Measurements from ENCODE around the gene ORMDL2. TPM values are rescaled to one million over a fixed set of nuclear protein-coding genes. Genes with fewer than 3 reads are reported as not detected.

The ORMDL2 gene
- total RNA-seq, 6 donors from 2014 or later, result 9.4 to 62.9 (median 20.2) TPM

GRCh38 chr12:55816881-55817344 is 928 bp upstream of the ORMDL2 start:
- DNase-seq (no peak), ATAC-seq (ENCODE audit: low FRiP score in 2 of 2) (no peak)
- WGBS, 2 donors, result 1 to 4% methylated on average over 14 of the region's 14 CpGs
- Histone ChIP-seq H3K4me3 (peak overlapping the region; percentile 63 to 83 (median 76)), H3K36me3 (peaks cover 12 to 41% (median 24%) of the 10 kb centered on the region in 4 donors), H3K9me3 (no peaks in the 10 kb centered on the region), H3K4me1 (peaks cover 27 to 54% (median 39%) of the 10 kb centered on the region in 4 donors), H3K27ac (peak overlapping the region; percentile 88 to 91 (median 88)), H3K27me3 (no peaks in the 10 kb centered on the region)
- TF ChIP-seq EP300 (IDR thresholded peaks at IDR 0.05) (no peak), POLR2A (IDR thresholded peaks at IDR 0.05) (no peak), POLR2AphosphoS5 (IDR thresholded peaks at IDR 0.05) (no peak), CTCF (IDR thresholded peaks at IDR 0.05) (no peak)

- Histone ChIP-seq H3K9me3 (no peaks in the 10 kb centered on the region), H3K27ac (peak overlapping the region; percentile 79 to 89 (median 84)), H3K4me3 (peak overlapping the region; percentile 48 to 83 (median 70)), H3K36me3 (peaks cover 19 to 54% (median 33%) of the 10 kb centered on the region in 4 donors), H3K4me1 (peaks cover 27 to 46% (median 36%) of the 10 kb centered on the region in 4 donors), H3K27me3 (no peaks in the 10 kb centered on the region)
- TF ChIP-seq CTCF (IDR thresholded peaks at IDR 0.05) (no peak), POLR2AphosphoS5 (IDR thresholded peaks at IDR 0.05) (no peak), POLR2A (IDR thresholded peaks at IDR 0.05) (no peak), EP300 (IDR thresholded peaks at IDR 0.05) (no peak)
- 1 to 2% methylated on average over 13 to 17 of the region's 17 CpGs for WGBS, 2 donors
- ATAC-seq (ENCODE audit: low FRiP score in 2 of 2), result peak; percentile 77
- no peak for DNase-seq
Measured at GRCh38 chr12:55818140-55818728, 393 bp downstream of the ORMDL2 start.

GRCh38 chr12:55818886-55819285 is 1.0 kb downstream of the ORMDL2 start:
- ATAC-seq (ENCODE audit: low FRiP score in 2 of 2), result no peak
- WGBS, 2 donors, result 63 to 79% methylated on average over 6 of the region's 6 CpGs
- Histone ChIP-seq H3K9me3 (no peaks in the 10 kb centered on the region), H3K4me1 (peaks cover 27 to 42% (median 35%) of the 10 kb centered on the region in 4 donors), H3K4me3 (peak overlapping the region in 3 of 4 donors; percentile 63 to 83 (median 76)), H3K27me3 (no peaks in the 10 kb centered on the region), H3K27ac (peak overlapping the region; percentile 9 to 89 (median 84)), H3K36me3 (peaks cover 19 to 54% (median 34%) of the 10 kb centered on the region in 4 donors)
- TF ChIP-seq POLR2A (IDR thresholded peaks at IDR 0.05) (no peak), POLR2AphosphoS5 (IDR thresholded peaks at IDR 0.05) (no peak), CTCF (IDR thresholded peaks at IDR 0.05) (no peak), EP300 (IDR thresholded peaks at IDR 0.05) (no peak)
- DNase-seq, result no peak

- H3K27me3 ChIP-seq, result no peaks in the 10 kb centered on the region
- H3K36me3 ChIP-seq, result peaks cover 19 to 42% (median 31%) of the 10 kb centered on the region in 4 donors
- H3K27ac ChIP-seq, result no peak overlapping the region
- H3K9me3 ChIP-seq, result no peaks in the 10 kb centered on the region
- TF ChIP-seq EP300 (IDR thresholded peaks at IDR 0.05), result no peak
- no peak for TF ChIP-seq POLR2A (IDR thresholded peaks at IDR 0.05)
- TF ChIP-seq POLR2AphosphoS5 (IDR thresholded peaks at IDR 0.05), result no peak
- TF ChIP-seq CTCF (IDR thresholded peaks at IDR 0.05), result no peak
- peaks cover 18 to 38% (median 29%) of the 10 kb centered on the region in 4 donors for H3K4me1 ChIP-seq
- no peak overlapping the region for H3K4me3 ChIP-seq
- ATAC-seq (ENCODE audit: low FRiP score in 2 of 2) (no peak), DNase-seq (no peak)
- WGBS, 2 donors, result 97% methylated on average over 1 of the region's 1 CpG
Measured at GRCh38 chr12:55820679-55821078, 2.8 kb downstream of the ORMDL2 start.

Data from upper lobe of left lung (tissue), 6 donors.